GM23248 (cell line): ENCODE results near the gene GPR34. TPM values are rescaled to one million over a fixed set of nuclear protein-coding genes. Genes with fewer than 3 reads are reported as not detected.

Experiments
- DNase-seq: peaks from one replicate; pipeline ENCODE4 v3.0.0-alpha.2; 2015
- H2AFZ ChIP-seq: fragments of 200-600 bp; sonication (generic); 2 replicates; pipeline ENCODE4 v1.6.1; 2016; ENCODE audit warnings: antibody characterized with exemption
- H3F3A ChIP-seq: fragments of 200-600 bp; sonication (generic); 2 replicates; pipeline ENCODE4 v1.6.1; 2016; ENCODE audit warnings: mild to moderate bottlenecking, antibody characterized with exemption, mixed run types; ENCODE audit not compliant: insufficient read depth
- H3K27ac ChIP-seq: fragments of 200-600 bp; sonication (generic); 2 replicates; pipeline ENCODE4 v1.5.1; 2016; ENCODE audit warnings: mild to moderate bottlenecking
- H3K27me3 ChIP-seq: fragments of 200-600 bp; sonication (generic); replicated peaks from 2 replicates; pipeline ENCODE4 v1.6.1; 2016; ENCODE audit warnings: mild to moderate bottlenecking; ENCODE audit not compliant: insufficient read depth
- H3K36me3 ChIP-seq: fragments of 200-600 bp; sonication (generic); 2 replicates; pipeline ENCODE4 v1.6.1; 2016; ENCODE audit warnings: low read depth, mild to moderate bottlenecking
- H3K4me1 ChIP-seq: fragments of 200-600 bp; sonication (generic); 2 replicates; pipeline ENCODE4 v1.6.1; 2016; ENCODE audit warnings: mild to moderate bottlenecking; ENCODE audit not compliant: insufficient read depth
- H3K4me2 ChIP-seq: fragments of 200-600 bp; sonication (generic); one replicate; pipeline ENCODE4 v1.6.1; 2016; ENCODE audit warnings: mild to moderate bottlenecking; ENCODE audit not compliant: unreplicated experiment
- H3K4me3 ChIP-seq: fragments of 200-600 bp; sonication (generic); 2 replicates; pipeline ENCODE4 v1.5.1; 2016; ENCODE audit warnings: mild to moderate bottlenecking
- H3K79me2 ChIP-seq: fragments of 200-600 bp; sonication (generic); 2 replicates; pipeline ENCODE4 v1.6.1; 2016; ENCODE audit warnings: mild to moderate bottlenecking; ENCODE audit not compliant: insufficient read depth
- H3K9ac ChIP-seq: fragments of 200-600 bp; sonication (generic); 2 replicates; pipeline ENCODE4 v1.6.1; 2016; ENCODE audit warnings: mild to moderate bottlenecking
- H3K9me2 ChIP-seq: fragments of 200-600 bp; sonication (generic); 2 replicates; pipeline ENCODE4 v1.6.1; 2016; ENCODE audit warnings: mixed run types, mild to moderate bottlenecking, moderate library complexity; ENCODE audit not compliant: insufficient read depth
- H3K9me3 ChIP-seq: fragments of 200-600 bp; sonication (generic); one replicate; pipeline ENCODE4 v1.6.1; 2017; ENCODE audit warnings: low read depth
- H4K20me1 ChIP-seq: fragments of 200-600 bp; sonication (generic); 2 replicates; pipeline ENCODE4 v1.6.0; 2016; ENCODE audit not compliant: insufficient read depth
- EZH2 ChIP-seq: fragments of 200-600 bp; sonication (generic); IDR thresholded peaks from 2 replicates; pipeline ENCODE4 v1.6.1; 2018; ENCODE audit warnings: antibody characterized with exemption, mild to moderate bottlenecking; ENCODE audit not compliant: insufficient read depth, poor library complexity, severe bottlenecking
- EZH2phosphoT487 ChIP-seq: fragments of 200-600 bp; sonication (generic); IDR thresholded peaks from 2 replicates; pipeline ENCODE4 v1.6.1; 2018; ENCODE audit warnings: antibody characterized with exemption, moderate library complexity, mild to moderate bottlenecking, low read depth; ENCODE audit not compliant: insufficient read depth
- WGBS, 2 experiments: methylation state at CpG; one replicate each; pipeline ENCODE4 v1.1.6; 2015 to 2017; ENCODE audit warnings: low lambda C conversion rate in 2 of 2, low coverage in 1 of 2; ENCODE audit errors: missing lambda C conversion rate in 2 of 2; 5-methylcytosine and 5-hydroxymethylcytosine counted together
- in situ Hi-C: fragments of 300-500 bp; cut with MboI; formaldehyde crosslinking; loops from 2 replicates; pipeline ENCODE4 v1.15.0; 2020
- polyA plus RNA-seq: library from polyadenylated mRNA; unstranded; fragments of >200 nt; fragmentation: Nextera tagmentation; extraction: Ambion mirVana; gene quantifications from 2 replicates; pipeline ENCODE4 v1.2.1, GENCODE V29; 2016
- total RNA-seq: library from RNA; depleted of rRNA; stranded (reverse); fragments of >200 nt; shearing (Covaris generic); gene quantifications from 2 replicates; pipeline ENCODE4 v1.2.3, GENCODE V29; 2014

The GPR34 gene
- total and polyA plus RNA-seq, 2 experiments from 2014 or later = 0.09 TPM; not detected in 1

DNA sequence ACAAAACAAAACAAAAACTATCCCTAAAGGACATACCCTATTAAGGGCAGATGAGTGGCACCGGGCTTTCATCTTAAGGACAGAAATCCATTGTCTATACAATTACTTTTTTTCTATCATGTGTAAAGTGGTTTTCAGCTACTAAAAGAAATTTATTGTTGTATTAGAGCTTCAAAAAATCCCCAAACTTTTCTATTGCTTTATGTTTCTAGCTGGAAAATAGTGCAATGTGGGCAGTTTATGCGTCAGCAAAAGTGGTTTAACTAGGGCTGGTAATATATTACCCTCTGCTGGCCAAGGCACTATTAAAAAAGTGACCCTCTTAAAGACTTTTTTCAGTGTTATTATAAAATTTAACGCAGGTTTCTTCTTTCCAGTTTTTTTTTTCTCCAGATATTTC is 19.7 kb downstream of the GPR34 start:
- Histone ChIP-seq H3K4me1 (no peaks in the 10 kb centered on the region), H3K4me2 (no peak overlapping the region), H3K9me2 (no peaks in the 10 kb centered on the region), H3K27ac (no peak overlapping the region), H3K9me3 (no peaks in the 10 kb centered on the region), H3F3A (no peaks in the 10 kb centered on the region), H2AFZ (no peak overlapping the region), H3K27me3 (no peaks in the 10 kb centered on the region), H3K9ac (no peak overlapping the region), H3K79me2 (no peaks in the 10 kb centered on the region), H4K20me1 (no peaks in the 10 kb centered on the region), H3K36me3 (no peaks in the 10 kb centered on the region), H3K4me3 (no peak overlapping the region)
- WGBS, 2 experiments = 44 to 50% methylated on average over 3 of the region's 3 CpGs
- no peak for TF ChIP-seq EZH2
- TF ChIP-seq EZH2phosphoT487 = no peak
- no peak for DNase-seq
- in situ Hi-C loops = no loop called here

DNA sequence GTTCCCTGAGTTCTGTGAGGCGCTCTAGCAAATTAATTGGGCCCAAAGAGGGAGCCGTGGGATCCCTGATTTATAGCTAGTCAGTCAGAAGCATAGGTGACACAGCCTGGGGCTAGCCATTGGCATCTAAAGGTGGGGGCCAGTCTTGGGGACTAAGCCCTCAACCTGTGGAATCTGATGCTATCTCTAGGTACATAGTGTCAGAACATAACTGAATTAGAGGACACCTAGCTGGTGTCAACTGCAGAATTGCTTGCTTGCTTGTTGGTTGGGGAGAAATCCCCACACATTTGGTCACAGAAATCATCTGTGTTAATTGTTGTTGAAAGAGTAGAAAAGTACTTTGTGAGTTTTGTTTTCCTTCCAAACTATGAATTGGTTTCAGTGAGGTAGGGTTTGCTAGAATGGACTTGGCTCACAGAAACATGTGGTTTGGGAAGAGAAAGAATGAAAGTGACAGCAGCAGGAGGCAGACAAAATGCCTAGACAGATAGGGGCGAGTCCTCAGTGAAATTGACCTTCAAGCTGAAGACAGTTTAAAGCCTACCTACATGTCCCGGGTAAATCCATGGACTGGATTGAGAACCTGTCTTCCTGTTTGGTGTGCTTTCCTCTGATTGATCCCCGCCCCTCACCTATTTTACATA is 22.4 kb downstream of the GPR34 start:
- Histone ChIP-seq H3K9ac (no peak overlapping the region), H3K27me3 (no peaks in the 10 kb centered on the region), H2AFZ (no peak overlapping the region), H3K9me3 (no peaks in the 10 kb centered on the region), H3K4me2 (no peak overlapping the region), H3F3A (no peaks in the 10 kb centered on the region), H3K4me3 (no peak overlapping the region), H4K20me1 (no peaks in the 10 kb centered on the region), H3K79me2 (no peaks in the 10 kb centered on the region), H3K4me1 (no peaks in the 10 kb centered on the region), H3K9me2 (no peaks in the 10 kb centered on the region), H3K27ac (no peak overlapping the region), H3K36me3 (no peaks in the 10 kb centered on the region)
- TF ChIP-seq EZH2phosphoT487 = no peak
- TF ChIP-seq EZH2 = no peak
- in situ Hi-C loops = no loop called here
- no peak for DNase-seq
- 97 to 100% methylated on average over 5 of the region's 5 CpGs for WGBS, 2 experiments

DNA sequence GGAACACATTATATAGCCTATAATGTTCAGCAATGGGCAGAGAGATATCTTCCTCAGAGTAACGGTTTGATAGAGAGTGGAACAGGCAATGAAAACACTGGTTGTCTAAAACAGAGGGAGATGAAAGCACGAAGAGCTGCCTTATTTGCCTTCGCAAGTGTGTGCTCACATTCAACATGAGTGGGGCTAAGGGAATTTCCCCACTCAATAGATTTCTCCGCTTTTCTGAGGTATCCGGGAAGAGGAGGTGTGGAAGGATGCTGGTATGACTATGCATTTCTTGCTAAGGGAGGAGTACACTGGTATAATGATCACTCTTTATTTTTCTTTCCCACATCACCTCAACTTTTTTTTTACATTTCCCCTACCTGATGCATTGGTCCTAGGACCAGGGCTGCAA is 27.4 kb downstream of the GPR34 start:
- H3K36me3 ChIP-seq = no peaks in the 10 kb centered on the region
- H3K4me2 ChIP-seq = no peak overlapping the region
- no peaks in the 10 kb centered on the region for H3K9me2 ChIP-seq
- no peaks in the 10 kb centered on the region for H3K9me3 ChIP-seq
- no peaks in the 10 kb centered on the region for H3K4me1 ChIP-seq
- no peak overlapping the region for H2AFZ ChIP-seq
- no peak overlapping the region for H3K27ac ChIP-seq
- no peaks in the 10 kb centered on the region for H3K79me2 ChIP-seq
- no peak for DNase-seq
- in situ Hi-C loops = no loop called here
- WGBS, 2 experiments = 93 to 96% methylated on average over 3 to 5 of the region's 5 CpGs
- H4K20me1 ChIP-seq = no peaks in the 10 kb centered on the region
- TF ChIP-seq EZH2 (no peak), EZH2phosphoT487 (no peak)
- no peak overlapping the region for H3K4me3 ChIP-seq
- no peaks in the 10 kb centered on the region for H3K27me3 ChIP-seq
- no peak overlapping the region for H3K9ac ChIP-seq
- no peaks in the 10 kb centered on the region for H3F3A ChIP-seq

DNA sequence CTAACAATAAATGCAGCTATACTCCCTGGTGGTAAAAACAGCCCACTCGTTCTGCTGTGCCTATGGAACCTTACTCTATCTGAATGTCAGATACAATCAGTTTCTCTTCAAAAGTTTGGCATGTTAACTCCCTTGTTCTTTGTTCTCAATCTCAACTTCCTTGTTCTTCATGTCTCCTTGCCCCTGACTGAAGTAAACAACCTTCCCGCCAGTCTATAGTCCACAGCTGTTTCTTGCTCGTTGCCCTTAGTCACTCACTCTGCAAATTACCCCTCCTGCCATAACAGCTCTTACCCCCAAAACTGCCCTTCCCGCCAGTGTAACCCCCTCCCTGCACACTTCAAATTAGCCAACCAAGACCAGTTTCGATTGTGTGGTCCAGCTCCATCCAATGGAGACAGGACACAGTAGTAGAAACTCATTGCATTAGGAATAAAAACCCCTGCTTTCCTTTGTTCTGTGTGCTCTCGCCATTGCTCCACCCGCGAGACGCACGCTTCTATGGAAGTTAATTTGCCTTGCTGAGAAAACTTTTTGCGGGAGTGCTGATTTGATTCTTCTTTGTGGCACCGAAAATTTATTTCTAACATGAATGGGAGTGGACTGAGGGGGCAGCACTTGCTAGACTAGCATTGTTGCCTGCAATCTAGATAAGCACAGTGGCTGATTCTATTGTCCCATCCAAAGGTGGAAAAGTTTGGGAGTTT is 28.1 kb downstream of the GPR34 start:
- 96 to 98% methylated on average over 12 of the region's 12 CpGs for WGBS, 2 experiments
- in situ Hi-C loops = no loop called here
- TF ChIP-seq EZH2 = no peak
- TF ChIP-seq EZH2phosphoT487 = no peak

More for the DNA sequence above, 28.1 kb downstream of the GPR34 start:
- DNase-seq = no peak
- Histone ChIP-seq H3K4me2 (no peak overlapping the region), H3K27me3 (no peaks in the 10 kb centered on the region), H3K9ac (no peak overlapping the region), H3K79me2 (no peaks in the 10 kb centered on the region), H3K36me3 (no peaks in the 10 kb centered on the region), H4K20me1 (no peaks in the 10 kb centered on the region), H3K4me1 (no peaks in the 10 kb centered on the region), H3F3A (no peaks in the 10 kb centered on the region), H3K27ac (no peak overlapping the region), H3K4me3 (no peak overlapping the region), H3K9me2 (no peaks in the 10 kb centered on the region), H2AFZ (no peak overlapping the region), H3K9me3 (no peaks in the 10 kb centered on the region)
